Omental fat pad (tissue), 4 donors: ENCODE data around the gene ETV6. TPM values are rescaled to one million over a fixed set of nuclear protein-coding genes. Genes with fewer than 3 reads are reported as not detected.

ENCODE experiments used
- ATAC-seq: fragments of 150-250 bp; one replicate; pipeline ENCODE4 v1.9.1; 2016; ENCODE audit warnings: mild to moderate bottlenecking, moderate library complexity; ENCODE audit not compliant: low FRiP score
- DNase-seq: peaks from one replicate; pipeline ENCODE4 v3.0.0-alpha.2; 2019; ENCODE audit warnings: low spot score
- total RNA-seq, 4 donors: library from RNA; depleted of rRNA; stranded (reverse); fragments of >200 nt; gene quantifications; one replicate each; pipeline ENCODE4 v1.1.0, GENCODE V29; 2016
- TF ChIP-seq, protein P1 (sequence below), 3 donors: fragments of 450-650 bp; IDR thresholded peaks; one replicate each; pipeline ENCODE4 v1.5.1; 2016 to 2017; ENCODE audit warnings: antibody characterized with exemption in 3 of 3, mild to moderate bottlenecking in 3 of 3, moderate library complexity in 2 of 3

Gene ETV6
- total RNA-seq, 4 donors from 2014 or later: 9.3 to 28.2 (median 17.6) TPM

GRCh38 chr12:11755302-11755930 lies 105.9 kb downstream of the ETV6 start:
- no peak for ATAC-seq
- TF ChIP-seq, protein P1, sequence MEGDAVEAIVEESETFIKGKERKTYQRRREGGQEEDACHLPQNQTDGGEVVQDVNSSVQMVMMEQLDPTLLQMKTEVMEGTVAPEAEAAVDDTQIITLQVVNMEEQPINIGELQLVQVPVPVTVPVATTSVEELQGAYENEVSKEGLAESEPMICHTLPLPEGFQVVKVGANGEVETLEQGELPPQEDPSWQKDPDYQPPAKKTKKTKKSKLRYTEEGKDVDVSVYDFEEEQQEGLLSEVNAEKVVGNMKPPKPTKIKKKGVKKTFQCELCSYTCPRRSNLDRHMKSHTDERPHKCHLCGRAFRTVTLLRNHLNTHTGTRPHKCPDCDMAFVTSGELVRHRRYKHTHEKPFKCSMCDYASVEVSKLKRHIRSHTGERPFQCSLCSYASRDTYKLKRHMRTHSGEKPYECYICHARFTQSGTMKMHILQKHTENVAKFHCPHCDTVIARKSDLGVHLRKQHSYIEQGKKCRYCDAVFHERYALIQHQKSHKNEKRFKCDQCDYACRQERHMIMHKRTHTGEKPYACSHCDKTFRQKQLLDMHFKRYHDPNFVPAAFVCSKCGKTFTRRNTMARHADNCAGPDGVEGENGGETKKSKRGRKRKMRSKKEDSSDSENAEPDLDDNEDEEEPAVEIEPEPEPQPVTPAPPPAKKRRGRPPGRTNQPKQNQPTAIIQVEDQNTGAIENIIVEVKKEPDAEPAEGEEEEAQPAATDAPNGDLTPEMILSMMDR (IDR thresholded peaks at IDR 0.05): no peak
- no peak for DNase-seq

GRCh38 chr12:11756022-11756421 lies 106.5 kb downstream of the ETV6 start:
- ATAC-seq: peak; percentile 57
- no peak for DNase-seq
- TF ChIP-seq, protein P1 (IDR thresholded peaks at IDR 0.05): no peak

- no peak for DNase-seq
- TF ChIP-seq, protein P1 (IDR thresholded peaks at IDR 0.05): no peak
- no peak for ATAC-seq
Measured at GRCh38 chr12:11756523-11756922, 107.0 kb downstream of the ETV6 start.

DNA sequence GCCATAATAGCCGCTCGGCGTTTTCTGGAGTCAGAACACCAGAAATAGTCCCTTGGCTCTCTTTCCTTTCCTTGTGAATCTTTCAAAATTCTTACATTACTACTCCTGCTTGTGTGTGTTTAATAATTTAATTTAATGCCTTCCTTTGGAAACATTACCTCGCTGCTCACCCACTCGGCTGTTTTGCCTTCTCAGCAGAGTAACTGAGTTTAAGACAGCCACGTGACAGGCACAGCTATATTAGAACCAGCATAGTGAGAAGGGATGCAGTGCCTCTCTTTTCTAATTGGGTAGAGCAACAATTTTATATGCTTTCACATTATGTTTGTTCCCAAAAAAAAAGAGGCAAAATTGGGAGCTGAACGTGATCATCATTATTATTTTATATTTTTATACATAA lies 107.6 kb downstream of the ETV6 start:
- TF ChIP-seq, protein P1 (IDR thresholded peaks at IDR 0.05): no peak
- ATAC-seq: no peak
- DNase-seq: no peak

DNA sequence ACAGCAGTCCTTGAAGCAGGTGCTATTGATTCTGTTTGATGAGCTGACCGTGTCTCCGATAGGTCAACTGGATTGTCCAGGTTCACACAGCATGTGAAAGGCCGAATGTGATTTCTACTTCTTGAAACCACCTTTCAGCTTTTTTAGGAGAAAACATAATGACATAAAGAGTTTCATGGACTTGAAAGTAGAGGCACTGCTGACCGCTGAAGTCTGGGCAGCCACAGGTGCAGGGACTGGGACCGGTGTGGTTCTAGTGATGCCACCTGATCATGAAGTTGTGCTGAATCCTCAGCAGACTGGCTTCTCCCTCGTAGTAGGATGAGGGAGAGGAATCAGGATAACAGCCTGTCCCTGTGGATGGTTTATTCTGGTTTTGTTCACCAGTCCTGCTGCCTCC lies 108.1 kb downstream of the ETV6 start:
- no peak for ATAC-seq
- TF ChIP-seq, protein P1 (IDR thresholded peaks at IDR 0.05): no peak
- no peak for DNase-seq

- no peak for ATAC-seq
- no peak for DNase-seq
- TF ChIP-seq, protein P1 (IDR thresholded peaks at IDR 0.05): no peak
Measured at GRCh38 chr12:11758087-11758486, 108.6 kb downstream of the ETV6 start.
